Activated T-cell treated with anti-CD3 and anti-CD28 coated beads, Interleukin-2, amount 50 U/mL, for 72 hours (primary cell): ENCODE results near the gene CLCN1. TPM values are rescaled to one million over a fixed set of nuclear protein-coding genes. Genes with fewer than 3 reads are reported as not detected.

Experiments used
- ATAC-seq, 2 donors: fragments of 150-1000 bp; cut with Tn5 transposase; replicated peaks in 1 of 2; 2 replicates each; pipeline ENCODE4 v1.10.0; 2021; ENCODE audit warnings: moderate library complexity in 2 of 2, mild to moderate bottlenecking in 1 of 2
- DNase-seq, 2 donors: peaks; one replicate each; pipeline ENCODE4 v3.0.0; 2021 to 2022; ENCODE audit warnings: mixed read lengths in 1 of 2
- H3K27ac Mint-ChIP-seq: one replicate; pipeline ENCODE4 v1.8.0; 2022; ENCODE audit warnings: mild to moderate bottlenecking, moderate library complexity, mixed read lengths
- H3K27me3 Mint-ChIP-seq: one replicate; pipeline ENCODE4 v1.8.0; 2022; ENCODE audit warnings: low read depth, mixed read lengths
- H3K36me3 Mint-ChIP-seq, 2 donors: one replicate each; pipeline ENCODE4 v1.8.0; 2022; ENCODE audit warnings: mixed read lengths in 2 of 2, mild to moderate bottlenecking in 1 of 2; ENCODE audit not compliant: insufficient read depth in 2 of 2
- H3K4me1 Mint-ChIP-seq: one replicate; pipeline ENCODE4 v1.8.0; 2022; ENCODE audit warnings: low read depth, mixed read lengths
- H3K4me3 Mint-ChIP-seq, 2 donors: one replicate each; pipeline ENCODE4 v1.8.0; 2022; ENCODE audit warnings: mild to moderate bottlenecking in 2 of 2, mixed read lengths in 2 of 2, moderate library complexity in 2 of 2
- H3K9me3 Mint-ChIP-seq, 2 donors: one replicate each; pipeline ENCODE4 v1.8.0; 2022; ENCODE audit warnings: mixed read lengths in 2 of 2
- total RNA-seq, 2 donors: library from RNA; stranded (reverse); gene quantifications; one replicate each; pipeline ENCODE4 v1.2.3, GENCODE V29; 2022

CLCN1 gene
- total RNA-seq, 2 donors from 2014 or later = 0.09 TPM; not detected in 1

DNA sequence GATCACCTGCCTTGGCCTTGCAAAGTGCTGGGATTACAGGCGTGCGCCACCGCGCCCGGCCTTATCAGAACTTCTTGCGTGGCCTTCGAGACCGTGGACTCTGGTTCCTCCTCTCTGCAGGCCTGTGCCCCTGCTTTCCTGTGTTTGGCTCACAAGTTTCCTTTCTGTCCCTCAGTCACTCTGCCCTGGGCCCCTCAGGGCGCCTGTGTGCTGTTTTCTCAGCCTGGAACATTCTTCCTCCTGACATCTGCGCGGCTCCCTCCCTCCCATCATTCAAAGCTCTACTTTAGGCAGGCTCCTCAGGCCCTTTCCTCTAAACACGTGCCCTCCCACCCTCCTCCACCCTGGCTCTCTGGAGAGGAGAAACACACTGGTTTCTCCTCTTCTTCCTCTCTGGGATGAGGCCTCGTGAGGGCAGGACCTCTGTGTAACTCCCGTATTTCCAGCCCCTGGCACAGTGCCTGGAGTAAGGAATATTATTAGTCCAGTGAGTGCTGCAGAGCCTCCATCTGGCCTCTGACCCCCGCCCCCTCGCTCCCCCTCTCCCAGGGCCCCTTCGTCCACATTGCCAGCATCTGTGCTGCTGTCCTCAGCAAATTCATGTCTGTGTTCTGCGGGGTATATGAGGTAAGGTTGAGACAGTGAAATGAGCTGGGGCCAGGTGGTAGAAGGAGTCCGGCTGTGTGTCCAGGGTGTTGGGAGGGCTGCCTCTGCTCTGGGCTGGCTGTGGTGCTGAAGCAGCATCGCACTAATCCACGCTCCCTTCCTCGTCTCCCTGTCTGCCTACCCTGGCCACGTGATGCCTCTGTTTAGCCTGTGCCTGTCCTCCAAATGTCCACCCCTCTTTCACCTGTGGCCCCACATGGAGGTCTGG is 7.1 kb downstream of the CLCN1 start:
- Mint-ChIP-seq H3K27ac (no peak overlapping the region), H3K4me1 (peaks cover 5% of the 10 kb centered on the region), H3K4me3 (no peak overlapping the region), H3K27me3 (no peaks in the 10 kb centered on the region), H3K36me3 (no peaks in the 10 kb centered on the region), H3K9me3 (no peaks in the 10 kb centered on the region)
- ATAC-seq = no peak
- no peak for DNase-seq

DNA sequence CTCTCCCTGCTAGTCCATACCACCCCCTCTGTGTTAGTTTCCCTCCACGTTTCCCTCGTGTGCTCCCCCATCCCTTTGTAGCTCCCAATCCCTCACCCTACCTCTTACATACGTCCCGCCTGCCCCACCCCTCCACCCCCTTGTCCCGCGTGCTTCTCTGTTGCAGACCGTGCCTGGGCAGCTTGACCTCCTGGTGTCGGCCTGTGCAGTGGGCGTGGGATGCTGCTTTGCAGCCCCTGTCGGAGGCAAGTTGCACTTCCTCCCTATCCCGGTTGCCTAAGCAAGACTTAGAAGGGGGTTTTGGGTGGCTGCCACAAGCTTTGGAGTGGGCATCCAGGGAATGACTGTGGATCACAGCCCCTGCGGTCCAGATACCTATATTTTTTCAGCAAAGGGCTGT is 7.7 kb downstream of the CLCN1 start:
- Mint-ChIP-seq H3K27ac (no peak overlapping the region), H3K27me3 (no peaks in the 10 kb centered on the region), H3K36me3 (no peaks in the 10 kb centered on the region), H3K4me3 (no peak overlapping the region), H3K4me1 (peaks cover 5% of the 10 kb centered on the region), H3K9me3 (no peaks in the 10 kb centered on the region)
- DNase-seq (no peak), ATAC-seq (no peak)

DNA sequence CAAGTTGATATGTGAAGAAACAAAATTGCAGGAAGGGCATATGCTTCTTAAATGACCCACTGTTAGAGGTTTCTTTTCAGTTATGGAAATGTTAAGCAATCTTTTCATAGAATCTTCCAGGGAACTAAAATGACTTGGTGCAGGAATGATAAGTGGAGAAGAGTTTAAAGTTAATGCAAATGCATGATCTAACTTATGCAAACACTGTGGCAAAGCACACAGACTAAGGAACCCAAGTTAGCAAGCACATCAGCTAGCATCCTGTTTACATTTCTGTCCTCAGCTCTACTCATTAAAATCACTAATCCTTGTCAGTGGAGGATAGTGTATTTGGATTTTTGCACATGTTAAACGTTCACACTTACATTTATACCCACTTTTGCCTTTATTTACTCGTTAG is 9.3 kb downstream of the CLCN1 start:
- no peaks in the 10 kb centered on the region for H3K9me3 Mint-ChIP-seq
- no peak for ATAC-seq

DNA sequence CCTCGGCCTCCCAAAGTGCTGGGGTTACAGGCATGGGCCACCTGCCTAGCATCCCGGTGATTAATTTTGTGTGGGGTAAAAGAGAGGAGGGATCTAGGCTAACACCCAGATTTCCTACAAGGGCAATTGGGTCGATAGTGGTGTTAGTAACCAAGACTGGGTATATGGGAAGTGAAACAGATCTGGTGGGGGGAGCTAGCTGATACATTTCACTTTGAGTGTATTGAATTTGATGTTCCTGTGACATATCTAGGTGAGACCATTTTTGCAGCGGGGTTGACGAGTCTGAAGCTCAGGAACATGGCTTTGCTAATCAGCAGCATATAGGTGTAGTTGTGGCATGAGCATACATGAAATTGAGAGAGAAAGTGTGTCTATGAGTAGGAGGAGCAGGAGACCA is 12.0 kb downstream of the CLCN1 start:
- Mint-ChIP-seq H3K36me3 (no peaks in the 10 kb centered on the region), H3K9me3 (no peaks in the 10 kb centered on the region)

More for the DNA sequence above, 9.3 kb downstream of the CLCN1 start:
- H3K4me3 Mint-ChIP-seq = no peak overlapping the region
- H3K27ac Mint-ChIP-seq = no peak overlapping the region
- H3K36me3 Mint-ChIP-seq = no peaks in the 10 kb centered on the region
- no peak for DNase-seq
- H3K27me3 Mint-ChIP-seq = no peaks in the 10 kb centered on the region
- peaks cover 5% of the 10 kb centered on the region for H3K4me1 Mint-ChIP-seq

DNA sequence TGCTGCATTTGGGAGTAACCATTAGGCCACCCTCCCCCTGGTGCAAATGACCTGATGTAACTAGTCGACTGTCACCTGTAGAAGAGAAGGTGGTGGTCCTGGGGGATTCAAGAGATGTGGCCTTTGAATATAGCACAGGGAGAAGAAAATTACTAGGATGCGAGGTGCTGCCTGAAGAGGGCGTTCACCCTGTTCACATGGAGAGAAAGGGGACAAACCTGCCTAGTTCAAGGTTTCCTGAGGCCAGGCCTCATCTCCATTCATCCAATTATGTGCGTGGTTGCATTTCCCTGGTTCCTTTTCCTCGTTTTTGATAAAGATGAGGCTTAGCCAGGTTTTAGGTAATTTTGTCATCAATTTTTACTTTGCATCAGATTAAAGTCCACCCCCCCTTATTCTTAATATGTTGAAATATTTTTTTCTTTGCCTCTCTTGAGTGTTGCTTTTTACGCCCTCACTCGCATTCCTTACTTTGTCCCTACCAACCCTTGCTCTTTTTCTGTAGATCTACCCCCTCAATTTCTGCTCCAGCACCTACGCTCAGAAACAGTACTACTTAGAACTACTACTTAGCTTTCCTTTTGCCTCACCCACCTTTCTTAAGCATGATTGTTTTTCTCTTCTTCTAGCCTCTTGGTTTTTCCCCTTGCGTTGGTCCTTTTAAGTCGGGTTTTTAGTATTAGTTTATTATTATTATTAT is 13.7 kb downstream of the CLCN1 start:
- ATAC-seq (no peak), DNase-seq (no peak)
- no peaks in the 10 kb centered on the region for H3K27me3 Mint-ChIP-seq
- no peak overlapping the region for H3K4me3 Mint-ChIP-seq
- peaks cover 5% of the 10 kb centered on the region for H3K4me1 Mint-ChIP-seq
- no peak overlapping the region for H3K27ac Mint-ChIP-seq
- H3K36me3 Mint-ChIP-seq = no peaks in the 10 kb centered on the region
- H3K9me3 Mint-ChIP-seq = no peaks in the 10 kb centered on the region

More for the DNA sequence above, 12.0 kb downstream of the CLCN1 start:
- peaks cover 5% of the 10 kb centered on the region for H3K4me1 Mint-ChIP-seq
- H3K27ac Mint-ChIP-seq = no peak overlapping the region
- no peak for DNase-seq
- ATAC-seq = no peak
- H3K27me3 Mint-ChIP-seq = no peaks in the 10 kb centered on the region
- no peak overlapping the region for H3K4me3 Mint-ChIP-seq

DNA sequence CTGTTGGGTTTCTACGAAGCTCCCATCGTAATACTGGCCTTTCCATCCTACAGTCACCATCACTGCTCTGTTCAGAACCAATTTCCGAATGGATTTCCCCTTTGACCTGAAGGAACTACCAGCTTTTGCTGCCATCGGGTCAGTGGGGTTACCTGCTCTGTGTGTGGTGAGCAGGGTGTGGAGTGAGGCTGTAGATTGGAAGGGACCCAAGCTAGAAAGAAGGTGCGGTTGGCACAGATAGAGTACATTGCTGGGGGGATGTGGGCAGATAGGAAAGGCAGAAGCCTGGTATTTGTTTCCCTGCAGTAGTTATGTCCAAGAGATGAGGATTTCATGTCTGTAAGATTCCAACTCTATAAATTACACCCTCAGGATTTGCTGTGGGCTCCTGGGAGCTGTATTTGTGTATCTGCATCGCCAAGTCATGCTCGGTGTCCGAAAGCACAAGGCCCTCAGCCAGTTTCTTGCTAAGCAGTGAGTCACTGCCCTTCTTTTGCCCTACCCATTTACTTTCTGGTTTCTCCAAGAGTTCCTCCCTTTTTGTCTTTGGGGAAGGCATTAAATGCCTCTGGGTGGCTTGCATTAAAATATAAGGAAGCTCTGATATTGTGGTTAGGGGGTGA is 15.4 kb downstream of the CLCN1 start:
- Mint-ChIP-seq H3K9me3 (no peaks in the 10 kb centered on the region), H3K27me3 (peaks cover 5% of the 10 kb centered on the region), H3K36me3 (no peaks in the 10 kb centered on the region), H3K4me3 (no peak overlapping the region), H3K27ac (no peak overlapping the region), H3K4me1 (no peaks in the 10 kb centered on the region)
- no peak for ATAC-seq
- no peak for DNase-seq

DNA sequence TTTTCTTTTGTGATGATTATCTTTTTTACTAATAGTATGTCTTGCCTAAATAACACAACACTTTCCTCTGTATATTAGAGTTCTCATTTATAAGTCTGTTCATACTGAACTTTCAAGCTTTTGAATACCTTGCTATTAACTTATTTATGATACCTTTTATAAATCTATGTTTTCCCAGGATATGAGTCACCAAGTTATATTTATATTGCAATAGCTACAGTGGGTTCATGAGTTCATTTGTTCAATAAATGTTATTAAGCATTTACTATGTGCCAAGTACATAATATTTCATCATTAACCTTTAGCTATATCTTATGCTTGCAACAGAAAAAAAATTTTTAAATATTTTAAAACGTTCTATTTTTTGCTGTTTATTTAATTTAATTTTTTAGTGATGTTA is 18.3 kb downstream of the CLCN1 start:
- Mint-ChIP-seq H3K4me3 (no peak overlapping the region), H3K9me3 (no peaks in the 10 kb centered on the region), H3K27me3 (peaks cover 9% of the 10 kb centered on the region), H3K4me1 (no peaks in the 10 kb centered on the region), H3K36me3 (no peaks in the 10 kb centered on the region), H3K27ac (no peak overlapping the region)
- no peak for ATAC-seq
- no peak for DNase-seq

DNA sequence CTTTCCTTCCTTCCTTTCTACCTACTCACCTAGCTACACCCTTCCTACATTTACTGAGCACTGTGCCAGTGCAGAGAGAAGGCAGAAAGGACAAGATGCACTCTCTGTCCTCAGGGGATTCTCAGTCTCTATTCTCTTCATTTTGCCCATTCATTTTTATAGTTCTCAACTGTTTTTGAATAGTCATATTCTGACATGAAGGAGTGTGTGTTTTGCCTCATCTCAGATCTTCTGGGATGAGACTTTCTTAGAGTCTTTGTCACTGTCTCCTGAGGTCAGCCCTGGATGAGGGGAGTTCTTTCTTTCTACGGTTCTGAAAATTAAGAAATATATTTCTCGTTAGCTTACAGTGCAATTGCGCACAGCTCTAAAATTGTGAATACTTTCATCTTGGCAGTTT is 21.3 kb downstream of the CLCN1 start:
- DNase-seq (no peak), ATAC-seq (peak in 1 of 2 donors; percentile 61)
- Mint-ChIP-seq H3K36me3 (no peaks in the 10 kb centered on the region), H3K4me1 (no peaks in the 10 kb centered on the region), H3K9me3 (no peaks in the 10 kb centered on the region), H3K4me3 (no peak overlapping the region), H3K27me3 (peaks cover 13% of the 10 kb centered on the region), H3K27ac (no peak overlapping the region)

DNA sequence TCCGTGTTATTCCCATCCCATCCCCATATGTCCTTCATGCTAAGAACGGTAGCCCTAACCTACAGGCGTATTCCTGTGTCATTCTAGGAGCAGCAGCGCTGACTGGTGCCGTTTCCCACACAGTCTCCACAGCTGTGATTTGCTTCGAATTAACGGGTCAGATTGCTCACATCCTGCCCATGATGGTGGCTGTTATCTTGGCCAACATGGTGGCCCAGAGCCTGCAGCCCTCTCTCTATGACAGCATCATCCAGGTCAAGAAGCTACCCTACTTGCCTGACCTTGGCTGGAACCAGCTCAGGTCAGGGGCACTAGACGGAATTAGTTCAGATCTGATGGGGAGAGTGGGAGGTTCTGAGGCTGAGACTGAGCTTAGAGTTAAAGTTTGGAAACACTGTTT is 25.9 kb downstream of the CLCN1 start:
- peaks cover 12% of the 10 kb centered on the region for H3K27me3 Mint-ChIP-seq
- H3K4me3 Mint-ChIP-seq = no peak overlapping the region
- peaks cover 0 to under 1% of the 10 kb centered on the region in 2 donors for H3K9me3 Mint-ChIP-seq
- DNase-seq = no peak
- ATAC-seq = no peak
- H3K36me3 Mint-ChIP-seq = no peaks in the 10 kb centered on the region
- no peak overlapping the region for H3K27ac Mint-ChIP-seq
- peaks cover 11% of the 10 kb centered on the region for H3K4me1 Mint-ChIP-seq

DNA sequence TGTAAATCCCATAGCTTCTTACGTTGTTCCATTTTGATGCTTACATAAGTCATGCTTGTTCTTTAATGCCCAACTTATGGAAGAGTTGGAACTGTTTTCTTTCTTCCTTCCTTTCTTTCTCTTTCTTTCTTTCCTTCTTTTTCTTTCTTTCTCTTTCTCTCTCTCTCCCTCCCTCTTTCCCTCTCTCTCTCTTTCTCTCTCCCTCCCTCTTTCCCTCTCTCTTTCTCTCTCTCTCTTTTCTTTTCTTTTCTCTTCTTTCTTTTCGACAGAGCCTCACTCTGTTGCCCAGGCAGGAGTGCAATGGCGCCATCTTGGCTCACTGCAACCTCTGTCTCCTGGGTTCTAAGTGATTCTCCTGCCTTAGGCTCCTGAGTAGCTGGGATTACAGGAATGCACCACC is 27.7 kb downstream of the CLCN1 start:
- no peak overlapping the region for H3K27ac Mint-ChIP-seq
- no peak for ATAC-seq

DNA sequence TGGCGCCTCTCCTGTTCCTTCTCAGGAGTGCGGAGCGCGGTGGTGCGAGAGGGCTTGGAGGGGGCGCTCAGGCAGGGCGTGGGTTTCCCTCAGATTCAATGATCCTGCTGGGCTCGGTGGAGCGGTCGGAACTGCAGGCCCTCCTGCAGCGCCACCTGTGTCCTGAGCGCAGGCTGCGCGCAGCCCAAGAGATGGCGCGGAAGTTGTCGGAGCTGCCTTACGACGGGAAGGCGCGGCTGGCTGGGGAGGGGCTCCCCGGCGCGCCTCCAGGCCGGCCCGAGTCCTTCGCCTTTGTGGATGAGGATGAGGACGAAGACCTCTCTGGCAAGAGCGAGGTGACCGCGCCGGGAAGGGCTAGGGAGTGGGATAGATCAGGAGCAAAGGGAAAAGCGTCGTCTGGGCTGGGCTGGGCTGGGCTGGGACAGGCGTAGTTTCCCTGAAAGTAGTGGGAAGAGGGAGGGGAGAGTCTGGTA is 29.6 kb downstream of the CLCN1 start:
- DNase-seq (peak; percentile 71 to 77), ATAC-seq (peak; percentile 99 to 100)
- no peaks in the 10 kb centered on the region for H3K36me3 Mint-ChIP-seq
- peak overlapping the region; percentile 73 to 85 for H3K4me3 Mint-ChIP-seq
- H3K4me1 Mint-ChIP-seq = peaks cover 11% of the 10 kb centered on the region
- H3K27ac Mint-ChIP-seq = peak overlapping the region; percentile 17
- H3K27me3 Mint-ChIP-seq = peaks cover 12% of the 10 kb centered on the region
- H3K9me3 Mint-ChIP-seq = peaks cover 0 to 1% of the 10 kb centered on the region in 2 donors

More for the DNA sequence above, 27.7 kb downstream of the CLCN1 start:
- Mint-ChIP-seq H3K4me3 (no peak overlapping the region), H3K27me3 (peaks cover 21% of the 10 kb centered on the region), H3K9me3 (peaks cover 0 to 1% of the 10 kb centered on the region in 2 donors), H3K4me1 (peaks cover 11% of the 10 kb centered on the region), H3K36me3 (no peaks in the 10 kb centered on the region)
- DNase-seq = no peak

DNA sequence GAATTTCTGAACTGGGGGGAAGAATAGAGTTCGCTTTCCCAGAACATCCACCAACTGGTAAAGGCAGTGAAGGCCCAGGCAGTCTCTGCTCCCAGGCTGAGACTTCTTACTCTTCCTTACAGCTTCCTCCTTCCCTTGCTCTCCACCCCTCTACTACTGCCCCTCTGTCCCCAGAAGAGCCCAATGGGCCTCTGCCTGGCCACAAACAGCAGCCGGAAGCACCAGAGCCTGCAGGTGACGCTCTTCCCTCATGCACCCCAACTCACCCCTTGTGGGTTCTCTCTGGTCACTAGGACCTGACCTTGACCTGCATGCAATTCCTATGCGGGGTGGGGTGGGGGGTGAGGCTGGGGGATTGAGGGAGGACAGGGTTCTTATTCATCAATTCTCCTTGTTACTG is 30.1 kb downstream of the CLCN1 start:
- Mint-ChIP-seq H3K4me3 (peak overlapping the region; percentile 7 to 85), H3K4me1 (peaks cover 11% of the 10 kb centered on the region), H3K36me3 (no peaks in the 10 kb centered on the region), H3K9me3 (peaks cover 0 to 1% of the 10 kb centered on the region in 2 donors), H3K27ac (no peak overlapping the region), H3K27me3 (peaks cover 12% of the 10 kb centered on the region)
- DNase-seq = no peak
- ATAC-seq = no peak

DNA sequence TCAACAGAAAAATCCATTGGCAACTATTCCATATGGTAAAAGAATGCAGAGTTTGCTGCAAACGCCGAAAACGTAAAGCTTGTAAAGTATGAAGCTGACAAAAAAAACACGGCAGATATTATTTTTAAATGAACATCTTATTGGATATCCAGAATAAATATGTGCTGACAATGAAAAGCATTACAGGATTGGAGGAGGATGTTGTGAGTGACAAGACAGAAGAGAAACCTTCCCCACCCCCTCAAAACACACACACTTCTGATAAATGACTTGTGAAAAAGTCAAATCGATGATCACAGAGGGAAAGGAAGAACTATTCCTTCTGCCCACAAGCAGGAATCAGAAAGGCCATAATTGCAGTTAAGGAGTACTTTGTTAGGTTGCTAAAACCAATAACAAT is 32.0 kb downstream of the CLCN1 start:
- DNase-seq = no peak
- H3K4me3 Mint-ChIP-seq = no peak overlapping the region
- no peak overlapping the region for H3K27ac Mint-ChIP-seq
- peaks cover 0 to 1% of the 10 kb centered on the region in 2 donors for H3K9me3 Mint-ChIP-seq
- H3K27me3 Mint-ChIP-seq = peaks cover 12% of the 10 kb centered on the region
- no peak for ATAC-seq
- no peaks in the 10 kb centered on the region for H3K36me3 Mint-ChIP-seq
- H3K4me1 Mint-ChIP-seq = peaks cover 11% of the 10 kb centered on the region
